GM19452 (cell line): ENCODE results near the gene KCNK7.
A peak's percentile ranks its signal among the peaks of the same experiment; 100 is the strongest.
"Not testable (repeated sequence)": the region's sequence is repeated elsewhere in the genome, so short reads cannot be mapped to it uniquely, and the experiment has no call there.

Experiments used
- ATAC-seq: cut with Tn5 transposase; IDR thresholded peaks from one replicate; pipeline ENCODE4 v1.9.1; 2021; ENCODE audit not compliant: unreplicated experiment

KCNK7 gene

DNA sequence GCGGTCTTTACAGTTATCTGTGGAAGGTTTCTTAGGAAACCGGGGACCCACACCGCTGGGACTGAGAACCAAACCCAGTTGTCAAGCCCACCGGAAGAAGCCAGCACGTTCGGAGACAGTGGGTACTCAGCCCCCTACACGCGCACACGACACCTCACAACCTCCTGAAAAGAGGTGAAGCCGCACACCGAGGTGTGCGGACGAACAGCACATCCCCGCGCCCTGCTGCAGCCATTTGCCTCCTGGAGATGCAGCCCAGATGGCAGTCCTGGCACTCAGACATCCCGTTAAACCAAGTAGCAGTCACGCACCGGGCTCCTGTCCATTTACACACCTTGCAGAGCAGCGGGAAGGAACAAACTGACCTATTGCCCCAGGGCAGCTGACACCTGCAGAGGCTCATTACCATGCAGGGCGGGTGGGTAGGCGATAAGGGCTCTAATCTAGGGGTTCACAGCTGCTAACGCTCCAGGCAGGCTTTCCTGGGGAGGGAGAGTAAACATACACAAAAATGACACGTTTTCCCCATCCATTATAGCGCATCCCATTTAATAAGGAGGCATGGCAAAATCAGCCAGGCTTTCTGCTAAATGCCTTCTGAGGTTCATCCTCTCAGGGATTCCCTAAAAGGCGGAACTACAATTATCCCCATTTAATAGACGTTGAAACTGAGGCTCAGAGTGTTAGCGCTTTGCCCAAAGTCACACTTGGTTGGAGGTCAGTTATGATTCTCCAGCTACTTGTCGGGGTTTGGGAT lies 20.6 kb downstream of the KCNK7 start:
- ATAC-seq = no peak

DNA sequence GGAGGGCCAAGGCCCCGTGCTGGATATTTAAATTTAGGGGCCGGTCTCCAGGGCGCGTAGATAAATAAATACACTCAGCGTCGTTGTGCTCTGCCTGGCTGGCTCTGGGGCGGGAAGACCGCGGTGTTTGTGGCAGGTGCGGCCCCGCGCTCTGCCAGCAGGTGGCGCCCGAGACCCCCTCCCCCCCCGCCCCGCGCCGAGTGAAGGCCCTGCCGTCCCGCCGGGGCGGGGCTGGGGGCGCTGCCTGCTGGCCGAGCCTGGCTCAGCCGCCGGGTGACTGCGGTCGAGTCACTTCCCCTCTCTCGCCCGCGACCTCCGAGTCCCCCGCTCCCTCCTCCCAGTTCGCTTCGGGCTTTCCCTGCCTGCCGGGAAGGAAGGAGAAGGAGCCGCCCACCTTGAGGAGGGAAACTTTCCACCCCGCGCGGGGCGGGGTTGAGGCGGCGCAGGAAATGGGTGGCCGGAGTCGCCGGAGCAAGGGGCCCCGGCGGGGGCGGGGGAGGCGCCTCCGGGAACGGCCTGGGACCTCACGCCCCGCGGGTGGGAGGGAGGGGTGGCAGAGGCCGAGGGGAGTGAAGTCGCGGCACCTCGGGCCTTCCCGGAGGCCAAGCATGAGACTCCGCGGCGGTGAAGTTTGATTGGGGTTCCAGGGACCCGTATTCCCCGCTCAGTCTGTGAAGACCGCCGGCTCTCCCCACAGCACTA lies 21.3 kb downstream of the KCNK7 start:
- peak; percentile 29 for ATAC-seq

DNA sequence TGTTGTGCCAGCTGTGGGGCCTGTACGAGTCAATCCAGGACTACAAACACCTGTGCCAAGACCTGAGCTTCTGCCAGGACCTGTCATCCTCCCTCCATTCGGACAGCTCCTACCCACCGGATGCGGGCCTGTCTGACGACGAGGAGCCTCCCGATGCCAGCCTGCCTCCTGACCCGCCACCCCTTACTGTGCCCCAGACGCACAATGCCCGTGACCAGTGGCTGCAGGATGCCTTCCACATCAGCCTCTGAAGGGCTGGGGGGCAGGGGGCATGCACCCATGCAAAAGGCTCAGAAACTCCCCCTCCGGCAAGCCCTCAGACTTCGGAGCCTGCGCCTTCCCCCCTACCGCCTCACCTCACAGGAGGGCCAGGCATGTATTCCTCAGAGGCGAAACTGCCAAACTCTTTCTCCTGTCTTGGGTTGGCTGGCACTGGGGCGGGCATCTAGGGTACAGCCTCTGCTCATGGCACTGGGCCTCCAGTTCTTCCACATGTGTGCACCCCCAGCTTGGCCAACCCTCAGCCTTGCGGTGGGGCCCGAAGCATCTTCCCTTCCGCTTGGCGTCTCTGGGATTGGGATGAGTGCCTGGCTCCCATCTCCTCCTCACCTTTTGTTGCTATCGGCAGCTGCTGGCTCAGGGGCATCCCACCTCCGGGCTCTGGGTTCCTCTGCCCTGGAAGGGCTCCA lies 22.1 kb downstream of the KCNK7 start:
- ATAC-seq = no peak

DNA sequence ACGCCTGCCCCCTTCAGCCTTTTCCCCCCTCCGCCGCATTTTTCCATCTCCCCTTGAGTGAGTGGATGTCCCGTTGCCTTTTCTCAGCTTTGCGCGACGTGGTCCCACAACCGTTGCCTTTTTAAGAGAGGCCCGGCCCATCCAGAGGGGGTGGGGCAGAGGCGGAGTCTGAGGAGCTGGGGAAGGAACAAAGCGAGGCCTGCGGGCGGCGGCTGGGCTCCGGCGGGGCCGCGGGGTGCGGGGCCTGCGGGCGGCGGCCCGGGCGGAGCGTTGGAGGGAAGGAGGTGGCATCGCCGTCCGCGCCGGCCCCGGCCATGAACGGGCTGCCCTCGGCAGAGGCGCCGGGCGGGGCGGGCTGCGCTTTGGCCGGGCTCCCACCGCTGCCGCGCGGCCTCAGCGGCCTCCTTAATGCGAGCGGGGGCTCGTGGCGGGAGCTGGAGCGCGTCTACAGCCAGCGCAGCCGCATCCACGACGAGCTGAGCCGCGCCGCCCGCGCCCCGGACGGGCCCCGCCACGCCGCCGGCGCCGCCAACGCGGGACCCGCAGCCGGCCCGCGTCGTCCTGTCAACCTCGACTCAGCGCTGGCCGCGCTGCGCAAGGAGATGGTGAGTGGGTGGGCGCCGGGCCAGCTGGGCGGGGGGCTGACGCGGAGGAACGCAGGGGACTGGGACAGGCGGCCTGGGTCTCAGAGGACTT lies 23.1 kb downstream of the KCNK7 start, which contains the start of gene FAM89B:
FAM89B (plus strand) TSS at position 183 of the 696 bp plus-strand sequence; CDS start at position 315, 132 bp downstream.
- no peak for ATAC-seq

DNA sequence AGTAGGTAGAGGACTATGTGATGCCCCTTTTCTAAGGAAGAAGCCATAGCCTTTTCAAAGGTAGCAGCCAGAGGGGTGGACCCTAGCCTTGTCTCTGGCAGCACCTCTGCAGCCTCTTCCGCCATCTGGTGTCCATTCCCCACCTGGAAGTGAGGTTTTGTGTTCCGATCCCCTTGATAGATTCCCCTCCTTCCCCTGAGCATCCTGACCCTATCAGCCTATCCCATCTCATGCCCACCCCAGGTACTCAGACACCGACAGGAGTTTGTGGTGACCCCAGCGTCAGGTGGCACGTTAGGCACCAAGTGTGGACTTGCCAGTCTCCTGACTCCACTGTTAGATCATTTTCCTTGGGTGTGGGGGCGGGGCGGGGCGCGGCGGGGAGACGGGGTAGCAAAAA lies 23.7 kb downstream of the KCNK7 start:
- ATAC-seq = no peak

DNA sequence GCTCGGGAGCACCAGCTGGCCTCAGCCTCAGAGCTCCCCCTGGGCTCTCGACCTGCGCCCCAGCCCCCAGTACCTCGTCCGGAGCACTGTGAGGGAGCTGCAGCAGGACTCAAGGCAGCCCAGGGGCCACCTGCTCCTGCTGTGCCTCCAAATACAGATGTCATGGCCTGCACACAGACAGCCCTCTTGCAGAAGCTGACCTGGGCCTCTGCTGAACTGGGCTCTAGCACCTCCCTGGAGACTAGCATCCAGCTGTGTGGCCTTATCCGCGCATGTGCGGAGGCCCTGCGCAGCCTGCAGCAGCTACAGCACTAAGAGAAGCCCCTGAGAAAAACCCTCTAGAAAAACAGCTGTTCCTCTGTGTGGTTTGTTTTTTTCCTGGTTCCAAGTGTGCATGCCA lies 24.2 kb downstream of the KCNK7 start:
- no peak for ATAC-seq

DNA sequence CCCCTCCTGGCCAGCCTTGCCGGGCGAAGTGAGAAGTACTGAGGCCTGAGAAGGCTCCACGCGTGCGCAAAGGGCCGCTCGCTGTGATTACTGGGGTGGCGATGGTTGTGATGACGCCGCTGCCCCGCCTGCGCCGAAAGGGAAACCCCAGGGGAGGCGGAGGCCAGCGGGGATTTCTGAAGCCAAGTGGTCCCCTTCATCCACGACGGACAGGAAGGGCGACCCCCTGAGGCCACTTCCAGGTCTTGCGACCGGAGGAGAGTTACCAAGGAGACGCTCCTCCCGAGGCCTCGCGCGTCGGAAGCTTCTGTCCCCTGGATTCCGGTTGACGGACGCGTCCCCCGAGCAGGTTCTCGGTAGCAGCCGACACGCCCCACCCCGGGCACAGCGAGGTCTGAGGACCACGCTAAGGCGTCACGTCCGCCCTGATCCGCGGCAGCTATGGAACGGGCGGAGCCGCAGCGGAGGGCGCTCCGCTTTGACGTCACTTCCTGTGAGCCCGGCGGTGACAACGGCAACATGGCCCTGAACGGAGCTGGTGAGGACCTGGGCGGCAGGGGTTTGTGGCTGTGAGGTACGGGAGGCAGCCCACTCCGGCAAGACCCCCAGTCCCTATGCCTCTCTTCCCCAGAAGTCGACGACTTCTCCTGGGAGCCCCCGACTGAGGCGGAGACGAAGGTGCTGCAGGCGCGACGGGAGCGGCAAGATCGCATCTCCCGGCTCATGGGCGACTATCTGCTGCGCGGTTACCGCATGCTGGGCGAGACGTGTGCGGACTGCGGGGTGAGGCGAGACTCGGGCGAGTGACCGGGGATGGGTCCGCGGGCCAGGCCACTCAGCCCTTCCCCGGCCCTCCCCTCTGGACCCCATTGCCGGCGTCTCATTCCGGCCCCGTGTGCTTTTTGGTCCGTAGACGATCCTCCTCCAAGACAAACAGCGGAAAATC lies 25.4 kb downstream of the KCNK7 start, which contains the start of gene ZNRD2:
ZNRD2 (plus strand) TSS at position 505 of the 946 bp plus-strand sequence; CDS start at position 520, 15 bp downstream.
- ATAC-seq = peak; percentile 59

DNA sequence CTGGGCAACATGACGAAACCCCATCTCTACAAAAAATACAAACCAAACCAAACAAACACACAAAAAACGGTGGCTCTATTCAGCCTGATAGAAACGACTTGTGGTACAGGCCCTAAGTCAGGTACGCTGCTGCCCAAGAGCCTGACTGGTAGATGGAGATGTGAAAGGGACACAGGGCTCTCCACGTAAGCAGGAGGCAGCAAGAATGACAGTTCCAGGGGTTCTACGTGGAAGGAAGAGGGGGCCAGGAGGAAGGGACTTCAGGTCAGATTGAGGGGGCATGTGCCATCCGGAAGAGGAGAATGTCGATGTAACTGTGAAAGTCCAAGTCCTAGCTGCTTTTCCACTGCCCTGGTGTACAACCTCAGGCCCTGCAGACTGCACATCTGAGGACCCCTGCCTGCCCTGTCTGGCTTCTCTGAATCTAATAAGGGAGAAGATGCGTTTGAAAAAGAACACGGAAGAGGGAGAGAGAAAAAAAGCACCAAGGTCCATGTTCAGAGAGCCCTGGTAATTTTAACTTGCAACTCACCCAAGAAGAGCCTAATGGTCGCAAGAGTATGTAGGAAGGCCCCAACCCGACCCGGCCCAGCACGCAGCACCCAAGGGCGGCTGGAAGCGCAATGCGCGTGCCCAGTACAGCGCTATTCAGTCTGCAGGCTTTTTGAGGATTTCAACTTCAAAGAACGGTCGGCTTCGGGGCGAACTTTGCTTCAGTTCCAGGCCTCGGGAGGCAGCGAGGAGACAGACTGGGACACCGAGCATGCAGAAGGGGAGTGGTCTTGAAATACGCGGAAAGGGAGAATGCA lies 26.2 kb downstream of the KCNK7 start:
- no peak for ATAC-seq

DNA sequence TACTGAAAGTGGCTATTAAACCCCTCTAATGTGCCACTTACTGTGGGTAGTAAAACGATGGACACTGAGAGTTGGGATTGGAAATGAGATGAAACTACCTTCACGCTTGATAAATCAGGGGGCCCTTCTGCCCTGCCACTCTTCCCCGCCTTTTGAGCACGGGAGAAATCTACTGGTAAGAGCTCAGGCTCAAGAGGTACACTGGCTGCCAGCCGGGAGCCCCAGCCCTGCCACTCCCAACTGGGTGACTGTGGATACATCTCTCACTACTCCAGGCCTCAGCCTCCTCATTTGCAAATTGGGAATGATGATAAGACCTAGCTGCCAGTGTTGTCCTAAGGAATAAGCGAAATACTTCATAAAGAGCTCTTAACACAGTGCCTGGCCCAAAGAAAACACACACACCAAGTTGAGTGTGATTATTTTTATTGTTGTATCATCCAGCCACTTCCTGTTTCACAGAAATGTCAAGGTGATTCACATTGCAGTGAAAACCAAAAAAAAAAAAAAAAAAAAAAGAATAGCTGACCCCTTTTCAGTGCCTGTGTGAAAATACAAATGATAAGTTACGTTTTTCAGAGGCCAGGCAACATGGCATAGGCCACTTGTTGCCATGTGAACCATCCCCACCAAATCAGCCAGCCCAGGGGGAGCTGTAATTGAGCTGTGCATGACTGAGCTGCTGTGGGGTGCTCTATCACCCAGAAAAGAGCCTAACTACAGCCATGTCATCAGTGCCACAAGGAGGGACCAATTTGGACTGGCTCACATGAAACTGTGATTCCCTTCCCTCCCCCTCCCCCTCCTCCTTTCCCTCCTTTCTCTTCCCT lies 29.8 kb downstream of the KCNK7 start:
- no peak for ATAC-seq

DNA sequence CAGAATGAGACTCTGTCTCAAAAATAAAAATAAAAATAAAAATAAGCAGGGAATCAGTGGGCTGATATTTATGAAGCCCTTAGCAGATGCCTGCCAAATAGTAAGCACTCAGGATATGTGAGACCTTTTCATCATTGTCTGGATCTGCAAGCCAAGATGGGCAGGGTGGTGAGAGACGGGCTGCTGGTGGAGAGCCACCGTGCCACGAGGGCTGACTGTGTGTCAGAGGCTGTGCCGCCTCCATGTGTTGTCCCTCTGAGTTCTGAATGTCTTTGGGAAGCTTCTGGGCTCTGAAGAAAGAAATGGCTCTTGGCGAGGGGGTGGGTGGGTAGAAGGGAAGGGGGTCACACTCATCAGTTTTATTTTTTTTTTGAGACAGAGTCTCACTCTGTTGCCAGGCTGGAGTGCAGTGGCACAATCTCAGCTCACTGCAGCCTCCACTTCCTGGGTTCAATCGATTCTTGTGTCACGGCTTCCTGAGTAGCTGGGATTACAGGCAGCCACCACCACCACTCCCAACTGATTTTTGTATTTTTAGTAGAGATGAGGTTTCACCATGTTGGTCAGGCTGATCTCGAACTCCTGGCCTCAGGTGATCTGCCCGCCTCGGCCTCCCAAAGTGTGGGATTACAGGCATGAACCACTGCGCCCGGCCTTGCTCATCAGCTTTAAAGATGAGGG lies 30.6 kb downstream of the KCNK7 start:
- not testable (repeated sequence) for ATAC-seq

DNA sequence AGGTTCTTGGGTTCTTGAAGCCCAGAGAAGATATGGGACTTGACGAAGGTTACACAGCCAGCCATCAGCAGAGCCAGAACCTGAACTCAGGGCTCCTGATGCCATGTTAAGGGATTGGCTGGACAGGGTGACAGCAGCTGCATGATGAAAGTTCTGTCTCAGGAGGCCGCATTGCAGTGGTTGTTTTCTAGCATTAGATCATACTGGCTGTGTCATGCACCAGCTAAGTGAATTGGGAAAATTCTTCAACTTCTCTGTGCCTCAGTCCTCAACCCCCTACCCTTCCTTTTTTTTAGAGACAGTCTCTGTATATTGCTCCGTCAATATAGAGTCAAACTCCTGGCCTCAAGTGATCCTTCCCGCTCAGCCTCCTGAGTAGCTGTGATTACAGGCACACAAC lies 32.0 kb downstream of the KCNK7 start:
- ATAC-seq = no peak

DNA sequence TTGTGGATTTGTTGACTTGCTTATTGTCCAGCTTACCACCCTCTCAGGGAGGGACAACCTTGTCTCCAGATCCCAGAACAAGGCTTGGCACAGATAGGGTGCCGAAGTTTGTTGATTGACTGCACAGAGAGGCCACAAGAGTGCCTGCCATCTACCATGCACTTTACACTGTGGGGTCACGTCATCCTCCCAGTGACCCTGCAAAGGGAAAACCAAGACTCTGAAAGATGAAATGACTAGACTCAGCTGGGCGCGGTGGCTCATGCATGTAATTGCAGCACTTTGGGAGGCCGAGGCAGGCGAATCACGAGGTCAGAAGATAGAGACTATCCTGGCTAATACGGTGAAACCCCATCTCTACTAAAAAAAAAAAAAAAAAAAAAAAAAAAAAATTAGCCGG lies 32.8 kb downstream of the KCNK7 start:
- ATAC-seq = no peak

DNA sequence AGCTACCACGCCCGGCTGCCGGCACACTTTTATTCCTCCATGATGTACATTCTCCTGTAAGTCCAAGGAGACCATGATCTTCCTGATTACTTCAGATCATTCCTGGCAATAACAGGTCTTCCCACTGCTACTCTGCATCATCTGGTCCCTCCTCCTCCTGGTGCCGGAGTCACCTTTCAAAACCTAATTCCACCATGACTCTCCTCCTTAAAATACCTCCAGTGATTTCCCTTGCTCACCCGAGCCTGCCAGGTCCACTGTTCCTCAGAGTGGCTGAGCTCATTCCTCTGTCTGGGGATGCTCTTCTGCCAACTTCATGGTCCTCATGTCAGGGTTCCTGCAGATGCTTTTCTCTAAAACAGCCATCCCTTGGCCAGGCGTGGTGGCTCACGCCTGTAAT lies 33.6 kb downstream of the KCNK7 start:
- no peak for ATAC-seq

DNA sequence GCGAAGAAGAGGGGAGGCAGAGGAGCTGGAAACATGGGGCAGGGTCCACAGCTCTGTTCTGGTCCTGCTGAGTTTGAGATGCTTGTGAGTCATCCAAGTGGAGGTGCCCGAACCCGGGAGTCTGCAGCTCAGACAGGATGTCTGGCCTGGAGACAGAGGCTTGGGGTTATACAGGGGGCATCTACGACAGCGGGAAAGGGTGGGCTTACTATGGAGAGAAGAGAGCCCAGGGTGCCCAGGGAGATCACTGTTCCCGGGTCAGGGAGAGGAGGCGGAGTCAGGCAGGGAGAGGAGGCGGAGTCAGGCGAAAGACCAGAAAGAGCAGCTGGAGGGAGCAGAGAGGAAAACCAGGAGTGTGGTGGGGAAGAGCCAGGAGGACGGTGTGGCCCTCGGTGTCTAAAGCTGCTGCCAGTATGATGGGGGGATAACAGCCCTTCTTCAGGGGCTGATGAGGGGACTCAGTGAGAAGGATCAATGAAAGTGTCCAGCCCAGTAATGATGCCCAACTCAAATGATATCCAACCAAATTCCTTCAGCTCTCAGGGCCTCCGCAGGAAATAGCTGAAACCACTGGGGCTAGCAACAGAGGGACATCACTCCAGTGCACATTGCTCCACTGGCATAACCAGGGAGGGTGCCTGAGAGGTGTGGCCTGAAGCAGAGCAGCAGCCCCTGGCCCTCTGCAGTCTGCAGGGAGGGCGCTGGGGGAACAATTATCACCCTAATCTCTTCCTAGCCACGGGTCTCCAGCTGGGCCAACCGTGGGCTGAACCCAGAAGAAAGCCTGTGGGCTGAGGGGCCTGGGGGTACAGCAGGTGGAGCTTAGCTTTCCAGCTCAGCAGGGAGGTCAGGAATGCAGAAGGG lies 34.8 kb downstream of the KCNK7 start:
- ATAC-seq = no peak

DNA sequence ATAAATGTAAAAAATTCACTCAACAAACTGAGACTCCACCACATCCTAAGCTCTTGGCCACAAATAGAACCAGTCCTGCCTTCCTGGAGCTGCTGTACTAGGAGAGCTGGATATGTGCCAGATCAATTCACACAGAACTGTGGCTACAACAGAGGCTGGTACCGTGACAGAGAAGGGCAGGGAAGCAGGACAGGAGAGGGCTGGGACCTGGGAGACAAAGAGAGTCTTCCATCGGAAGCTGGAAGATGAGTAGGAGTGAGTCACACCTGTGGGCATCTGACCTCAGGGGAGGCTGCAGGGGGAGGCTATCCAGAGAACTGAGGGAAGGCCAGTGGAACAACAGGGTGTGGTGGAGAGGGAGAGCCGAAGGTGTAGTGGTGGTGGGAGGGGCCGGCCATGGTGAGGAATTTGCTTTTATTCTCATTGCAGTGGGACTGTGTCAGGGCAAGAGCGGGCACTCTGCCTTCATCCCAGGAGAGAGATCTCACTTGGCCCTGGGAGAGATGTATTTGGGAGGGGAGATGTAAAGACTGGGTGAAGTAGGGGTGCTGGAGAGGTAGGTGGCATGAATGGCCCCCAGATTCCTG lies 35.6 kb downstream of the KCNK7 start:
- ATAC-seq = no peak

DNA sequence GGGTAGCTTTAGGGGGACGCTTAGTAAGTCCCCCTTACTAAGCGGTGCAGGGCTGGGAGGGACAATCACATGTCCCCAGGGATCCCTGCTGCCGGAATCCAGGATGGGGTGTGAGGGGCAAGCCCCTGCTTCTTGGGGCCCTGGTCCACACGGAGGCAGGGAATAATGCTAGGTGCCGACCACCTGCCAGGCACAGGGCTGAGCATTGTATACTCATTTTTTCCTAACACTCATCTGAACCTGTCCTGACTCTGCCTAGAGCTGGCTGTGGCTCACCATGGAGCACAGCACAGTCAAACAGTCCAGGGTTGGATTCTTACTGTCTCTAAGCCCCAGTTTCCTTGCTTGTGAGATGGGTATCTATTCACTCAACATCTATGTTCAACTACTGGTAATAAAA lies 36.1 kb downstream of the KCNK7 start:
- no peak for ATAC-seq
